ENCODE measurements around the gene MYOZ2. TPM values are rescaled to one million over a fixed set of nuclear protein-coding genes. Genes with fewer than 3 reads are reported as not detected.

Gene MYOZ2
- total RNA-seq, 2 experiments from 2014 or later = not detected

DNA sequence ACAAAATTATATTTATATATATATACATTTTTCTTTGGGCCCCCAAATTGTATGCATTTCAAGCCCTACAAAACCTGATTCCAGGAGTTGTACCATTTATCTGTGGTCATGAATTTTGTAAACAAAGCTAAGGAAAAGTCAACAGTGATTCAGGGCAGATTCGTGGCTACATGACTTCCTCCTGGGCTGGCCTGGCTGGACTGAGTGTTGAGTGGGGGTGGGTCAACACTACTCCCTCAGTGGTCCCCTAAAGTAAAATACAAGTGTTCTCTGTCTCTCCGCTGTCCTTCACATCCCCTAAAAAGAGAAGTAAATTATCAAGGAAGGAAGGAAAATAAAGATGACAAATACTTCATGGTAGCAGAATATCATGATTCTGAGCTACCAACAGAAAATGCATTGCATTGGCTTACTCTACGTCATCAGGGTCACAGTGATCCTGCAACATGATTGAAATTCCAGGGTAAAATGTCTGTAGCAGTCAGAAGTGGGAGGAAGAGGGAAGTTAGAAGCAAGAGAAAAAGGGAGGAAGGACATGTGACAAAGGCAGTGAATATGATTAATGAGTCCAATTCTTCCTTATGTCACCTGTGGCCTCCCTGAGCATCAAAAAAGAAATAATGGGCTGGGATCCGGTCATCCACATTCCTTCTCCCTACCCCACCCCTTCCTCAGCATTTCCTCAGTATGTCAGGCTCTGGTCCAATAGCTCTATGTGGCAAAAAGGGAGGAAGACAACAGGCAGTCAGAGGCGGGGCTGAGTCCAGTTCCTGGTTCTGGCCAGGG, 42.4 kb upstream of the MYOZ2 start:
- Histone ChIP-seq H3K4me1 (ENCODE audit: insufficient read depth, low read length) (no peaks in the 10 kb centered on the region), H3K36me3 (ENCODE audit: insufficient read depth, low read length) (no peaks in the 10 kb centered on the region), H3K9me3 (ENCODE audit: control insufficient read depth in 1 of 2, insufficient read depth in 1 of 2, low read length in 2 of 2) (no peaks in the 10 kb centered on the region), H3K27me3 (ENCODE audit: control insufficient read depth in 1 of 2, insufficient read depth in 2 of 2, low read length in 2 of 2) (no peaks in the 10 kb centered on the region), H3K4me3 (ENCODE audit: low read length) (no peak overlapping the region), H3K27ac (ENCODE audit: low read depth in 1 of 2, low read length in 2 of 2) (no peak overlapping the region)
- H3K9me3 Mint-ChIP-seq = no peaks in the 10 kb centered on the region
- no peak for TF ChIP-seq CTCF (IDR thresholded peaks at IDR 0.05)
- CTCF ChIA-PET = no interaction called here
- no peak overlapping the region for H3K4me3 Mint-ChIP-seq
- intact Hi-C loops (cut with DNase I, micrococcal nuclease) = no loop called here
- no peaks in the 10 kb centered on the region for H3K4me1 Mint-ChIP-seq (ENCODE audit: low read depth)
- ATAC-seq (ENCODE audit: poor library complexity) (no peak), DNase-seq (no peak)
- H3K27me3 Mint-ChIP-seq = peaks cover 18% of the 10 kb centered on the region
- POLR2A ChIA-PET = no interaction called here
- H3K36me3 Mint-ChIP-seq (ENCODE audit: low read depth) = no peaks in the 10 kb centered on the region
- H3K27ac Mint-ChIP-seq = no peak overlapping the region

- ATAC-seq (ENCODE audit: poor library complexity) = no peak
- no peak for TF ChIP-seq CTCF (IDR thresholded peaks at IDR 0.05)
- intact Hi-C loops (cut with DNase I, micrococcal nuclease) = no loop called here
Measured at GRCh38 chr4:119097282-119097900, 38.2 kb upstream of the MYOZ2 start.

DNA sequence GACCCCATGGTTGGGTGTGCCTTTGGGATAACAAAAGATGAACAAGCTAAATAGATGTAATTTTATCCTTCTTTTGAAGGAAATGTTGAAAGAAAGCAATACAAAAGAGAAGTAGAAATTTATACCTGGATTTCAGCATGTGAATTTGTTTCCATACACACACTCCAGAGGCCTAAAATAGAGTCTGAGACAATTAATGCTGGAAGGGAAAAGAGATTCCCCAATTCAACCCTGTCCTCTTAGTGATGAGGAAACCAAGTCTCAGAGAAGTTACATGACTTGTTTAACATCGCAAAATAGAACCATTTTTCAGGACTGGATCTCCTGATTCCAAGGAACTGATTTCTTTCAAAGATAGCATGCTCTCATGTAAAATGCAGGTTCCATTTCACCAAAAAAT, 37.3 kb upstream of the MYOZ2 start:
- intact Hi-C loops (cut with DNase I, micrococcal nuclease) = no loop called here
- Histone ChIP-seq H3K27ac (ENCODE audit: low read depth in 1 of 2, low read length in 2 of 2) (no peak overlapping the region), H3K4me3 (ENCODE audit: low read length) (no peak overlapping the region), H3K36me3 (ENCODE audit: insufficient read depth, low read length) (no peaks in the 10 kb centered on the region), H3K9me3 (ENCODE audit: control insufficient read depth in 1 of 2, insufficient read depth in 1 of 2, low read length in 2 of 2) (no peaks in the 10 kb centered on the region), H3K4me1 (ENCODE audit: insufficient read depth, low read length) (no peaks in the 10 kb centered on the region), H3K27me3 (ENCODE audit: control insufficient read depth in 1 of 2, insufficient read depth in 2 of 2, low read length in 2 of 2) (no peaks in the 10 kb centered on the region)
- Mint-ChIP-seq H3K9me3 (no peaks in the 10 kb centered on the region), H3K27me3 (peaks cover 18% of the 10 kb centered on the region), H3K4me1 (ENCODE audit: low read depth) (no peaks in the 10 kb centered on the region), H3K36me3 (ENCODE audit: low read depth) (no peaks in the 10 kb centered on the region), H3K4me3 (no peak overlapping the region), H3K27ac (no peak overlapping the region)
- ATAC-seq (ENCODE audit: poor library complexity) = no peak
- TF ChIP-seq CTCF (IDR thresholded peaks at IDR 0.05) = no peak
- ChIA-PET CTCF (no interaction called here), POLR2A (no interaction called here)
- DNase-seq = no peak

More at GRCh38 chr4:119097282-119097900, 38.2 kb upstream of the MYOZ2 start:
- no peaks in the 10 kb centered on the region for H3K36me3 Mint-ChIP-seq (ENCODE audit: low read depth)
- no peak overlapping the region for H3K27ac Mint-ChIP-seq
- CTCF ChIA-PET = interaction anchor here (1.0 kb wide), 1 partner anchor 348 kb away, joined by 3 read pairs; no protein-coding TSS in a partner anchor
- H3K27me3 ChIP-seq (ENCODE audit: control insufficient read depth in 1 of 2, insufficient read depth in 2 of 2, low read length in 2 of 2) = no peaks in the 10 kb centered on the region
- H3K4me1 Mint-ChIP-seq (ENCODE audit: low read depth) = no peaks in the 10 kb centered on the region
- no peaks in the 10 kb centered on the region for H3K9me3 Mint-ChIP-seq
- H3K27me3 Mint-ChIP-seq = peaks cover 18% of the 10 kb centered on the region
- H3K4me3 ChIP-seq (ENCODE audit: low read length) = no peak overlapping the region
- no peak for DNase-seq
- H3K27ac ChIP-seq (ENCODE audit: low read depth in 1 of 2, low read length in 2 of 2) = no peak overlapping the region
- no peaks in the 10 kb centered on the region for H3K9me3 ChIP-seq (ENCODE audit: control insufficient read depth in 1 of 2, insufficient read depth in 1 of 2, low read length in 2 of 2)
- H3K4me1 ChIP-seq (ENCODE audit: insufficient read depth, low read length) = no peaks in the 10 kb centered on the region
- POLR2A ChIA-PET = no interaction called here
- no peak overlapping the region for H3K4me3 Mint-ChIP-seq
- H3K36me3 ChIP-seq (ENCODE audit: insufficient read depth, low read length) = no peaks in the 10 kb centered on the region
